HCT116 (cell line): ENCODE measurements around the gene DNLZ. TPM values are rescaled to one million over a fixed set of nuclear protein-coding genes. Genes with fewer than 3 reads are reported as not detected.
A peak's percentile ranks its signal among the peaks of the same experiment; 100 is the strongest.

Experiments
- ATAC-seq: fragments of 200-7000 bp; cut with Tn5 transposase; 2 replicates; pipeline ENCODE4 v1.9.1; 2020; ENCODE audit warnings: mild to moderate bottlenecking, moderate library complexity
- BruUV-seq: library from RNA; stranded (reverse); fragments of 400-500 nt; replicated peaks from 2 replicates; lab custom pipeline; 2021; lab: Mats Ljungman, UMichigan
- CTCF ChIA-PET: fragments of 300-600 bp; sonication (Branson Sonifier 250); formaldehyde crosslinking; loops from one replicate; lab custom pipeline; 2021; ENCODE audit warnings: antibody characterized with exemption; lab: Charles Lee
- POLR2A ChIA-PET: fragments of 300-600, 350-600 bp; sonication (Branson Sonifier 250); formaldehyde crosslinking; loops from one replicate; lab custom pipeline; 2021; ENCODE audit warnings: antibody characterized with exemption; lab: Charles Lee
- RAD21 ChIA-PET, 2 experiments: fragments of 300-600 bp; sonication (Branson Sonifier 250); formaldehyde crosslinking; loops; one replicate each; lab custom pipeline; 2023; ENCODE audit warnings: low total read pairs in 2 of 2; ENCODE audit not compliant: uncharacterized antibody in 2 of 2, unreplicated experiment in 2 of 2, low non-redundant PET in 1 of 2; lab: Charles Lee
- DNase-seq: peaks from one replicate; pipeline ENCODE4 v3.0.0-alpha.2; 2010; ENCODE audit warnings: low read depth, low spot score
- H2AFZ ChIP-seq: fragments of 200-600 bp; shearing (Covaris generic), sonication (generic); 2 replicates; pipeline ENCODE4 v1.6.1; 2017; ENCODE audit warnings: low read depth, mixed run types, mixed read lengths, antibody characterized with exemption, low read length; ENCODE audit not compliant: poor library complexity, severe bottlenecking
- H3K27ac ChIP-seq: 2 replicates; pipeline ENCODE4 v1.5.1; 2012; ENCODE audit warnings: low read depth, low read length
- H3K27me3 ChIP-seq: fragments of 200-600 bp; sonication (generic); 2 replicates; pipeline ENCODE4 v1.6.1; 2016; ENCODE audit warnings: mixed run types, low read length, mixed read lengths; ENCODE audit not compliant: insufficient read depth
- H3K36me3 ChIP-seq, 2 experiments: fragments of 200-500 bp in 1 of 2; fragments of 200-600 bp in 1 of 2; sonication (Bioruptor generic) in 1 of 2; sonication (generic) in 1 of 2; 2 replicates each; pipeline versions ENCODE4 v1.5.1 to v1.6.1; 2014 to 2016; ENCODE audit warnings: low read length in 2 of 2, inconsistent platforms in 1 of 2, mixed read lengths in 1 of 2, mixed run types in 1 of 2; ENCODE audit not compliant: insufficient read depth in 2 of 2, control insufficient read depth in 1 of 2
- H3K4me1 ChIP-seq, 2 experiments: fragments of 200-600 bp in 1 of 2; sonication (generic) in 1 of 2; 2 replicates each; pipeline versions ENCODE4 v1.5.1 to v1.6.1; 2012 to 2017; ENCODE audit warnings: low read length in 2 of 2, inconsistent platforms in 1 of 2, mild to moderate bottlenecking in 1 of 2, mixed read lengths in 1 of 2, mixed run types in 1 of 2, moderate library complexity in 1 of 2; ENCODE audit not compliant: insufficient read depth in 2 of 2, control insufficient read depth in 1 of 2
- H3K4me2 ChIP-seq: fragments of 200-600 bp; sonication (generic); 2 replicates; pipeline ENCODE4 v1.6.1; 2017; ENCODE audit warnings: mixed run types, low read length, mixed read lengths
- H3K4me3 ChIP-seq, 2 experiments: fragments of 200-600 bp in 1 of 2; sonication (generic) in 1 of 2; replicated peaks in 1 of 2; 2 replicates each; pipeline ENCODE4 v1.5.1; 2011 to 2016; ENCODE audit warnings: low read length in 2 of 2, control low read depth in 1 of 2, low read depth in 1 of 2, mild to moderate bottlenecking in 1 of 2, mixed read lengths in 1 of 2, mixed run types in 1 of 2
- H3K79me2 ChIP-seq: fragments of 200-600 bp; sonication (generic); 2 replicates; pipeline ENCODE4 v1.6.1; 2017; ENCODE audit warnings: mild to moderate bottlenecking, mixed run types, low read length, moderate library complexity, mixed read lengths; ENCODE audit not compliant: insufficient read depth
- H3K9ac ChIP-seq: fragments of 200-600 bp; sonication (generic); 2 replicates; pipeline ENCODE4 v1.6.1; 2016; ENCODE audit warnings: low read length, mixed read lengths
- H3K9me2 ChIP-seq: fragments of 200-600 bp; sonication (generic), shearing (Covaris generic); 2 replicates; pipeline ENCODE4 v1.6.1; 2017; ENCODE audit warnings: mixed run types, mild to moderate bottlenecking, moderate library complexity; ENCODE audit not compliant: insufficient read depth
- H3K9me3 ChIP-seq, 2 experiments: fragments of 200-500 bp in 1 of 2; fragments of 200-600 bp in 1 of 2; sonication (Bioruptor generic) in 1 of 2; sonication (generic) in 1 of 2; 2 replicates each; pipeline ENCODE4 v1.6.1; 2014 to 2017; ENCODE audit warnings: low read length in 2 of 2, mixed read lengths in 2 of 2, inconsistent platforms in 1 of 2, low read depth in 1 of 2, mild to moderate bottlenecking in 1 of 2, mixed run types in 1 of 2, moderate library complexity in 1 of 2; ENCODE audit not compliant: control insufficient read depth in 1 of 2, insufficient read depth in 1 of 2
- H4K20me1 ChIP-seq: fragments of 200-600 bp; sonication (generic), shearing (Covaris generic); 2 replicates; pipeline ENCODE4 v1.6.1; 2017; ENCODE audit warnings: mixed run types, mild to moderate bottlenecking, moderate library complexity; ENCODE audit not compliant: insufficient read depth
- CBX3 ChIP-seq: IDR thresholded peaks from 2 replicates; pipeline ENCODE4 v1.6.1; 2012; ENCODE audit warnings: low read depth
- CEBPB ChIP-seq: IDR thresholded peaks from 2 replicates; pipeline ENCODE4 v1.6.1; 2012; ENCODE audit warnings: low read depth
- EGR1 ChIP-seq: IDR thresholded peaks from 2 replicates; pipeline ENCODE4 v1.6.1; 2012; ENCODE audit warnings: low read depth
- EZH2 ChIP-seq: fragments of 200-600 bp; sonication (generic); IDR thresholded peaks from 2 replicates; pipeline ENCODE4 v1.6.1; 2017; ENCODE audit warnings: antibody characterized with exemption, mixed run types
- FOSL1 ChIP-seq: IDR thresholded peaks from 2 replicates; pipeline ENCODE4 v1.6.1; 2012; ENCODE audit warnings: low read depth
- JUND ChIP-seq: IDR thresholded peaks from 2 replicates; pipeline ENCODE4 v1.6.1; 2012
- POLR2A ChIP-seq: IDR thresholded peaks from 2 replicates; pipeline ENCODE4 v1.7.0; 2011; ENCODE audit warnings: borderline replicate concordance; ENCODE audit not compliant: insufficient read depth, insufficient read length; ENCODE audit errors: extremely low read depth
- POLR2AphosphoS5 ChIP-seq: IDR thresholded peaks from 2 replicates; pipeline ENCODE4 v1.6.1; 2011; ENCODE audit warnings: mild to moderate bottlenecking, low read depth, low read length, moderate library complexity
- RAD21 ChIP-seq: IDR thresholded peaks from 2 replicates; pipeline ENCODE4 v1.6.1; 2012; ENCODE audit warnings: low read depth, mild to moderate bottlenecking
- SIN3A ChIP-seq: IDR thresholded peaks from 2 replicates; pipeline ENCODE4 v1.6.1; 2012; ENCODE audit warnings: low read depth
- SP1 ChIP-seq: IDR thresholded peaks from 2 replicates; pipeline ENCODE4 v1.6.1; 2012; ENCODE audit warnings: low read depth
- ZNF274 ChIP-seq: fragments of 200-500 bp; sonication (Bioruptor generic); IDR thresholded peaks from 2 replicates; pipeline ENCODE4 v1.6.1; 2014; ENCODE audit warnings: mild to moderate bottlenecking, low read depth, low read length, inconsistent platforms
- intact Hi-C: fragments of 100-400 bp; cut with micrococcal nuclease; formaldehyde crosslinking; loops from 2 replicates; pipeline ENCODE4 v1.10.0; 2022
- total RNA-seq: library from RNA; stranded (reverse); gene quantifications from one replicate; pipeline ENCODE4 v1.2.1, GENCODE V29; 2021; ENCODE audit not compliant: unreplicated experiment
- TF ChIP-seq, protein P1 (sequence below): IDR thresholded peaks from 2 replicates; pipeline ENCODE4 v1.6.1; 2011; ENCODE audit warnings: mild to moderate bottlenecking, low read length, moderate library complexity; ENCODE audit not compliant: insufficient replicate concordance; ENCODE audit errors: extremely low read depth
- TF ChIP-seq, protein P2 (sequence below): IDR thresholded peaks from 2 replicates; pipeline ENCODE4 v1.6.1; 2012
- TF ChIP-seq, protein P3 (sequence below), 3 experiments: fragments of 200-600 bp in 1 of 3; sonication (generic) in 1 of 3; IDR thresholded peaks in 2 of 3; conservative IDR thresholded peaks in 1 of 3; 2 replicates each; pipeline ENCODE4 v1.5.1; 2012 to 2017; ENCODE audit warnings: low read depth in 2 of 3, low read length in 2 of 3, antibody characterized with exemption in 1 of 3, borderline replicate concordance in 1 of 3, control low read depth in 1 of 3, mild to moderate bottlenecking in 1 of 3, mixed read lengths in 1 of 3, mixed run types in 1 of 3, moderate library complexity in 1 of 3; ENCODE audit not compliant: insufficient read depth in 1 of 3

Gene DNLZ
- total RNA-seq, 1 experiment from 2014 or later = 21.9 TPM

- Histone ChIP-seq H3K4me1 (peaks cover 8 to 37% of the 10 kb centered on the region in 2 experiments; a peak in 3 of 4 replicates), H3K9me3 (no peaks in the 10 kb centered on the region), H3K36me3 (no peaks in the 10 kb centered on the region), H3K27me3 (no peaks in the 10 kb centered on the region), H3K79me2 (peaks cover 20% of the 10 kb centered on the region; the same call in 1 of the 2 replicates), H3K9ac (peak overlapping the region; percentile 75), H3K9me2 (no peaks in the 10 kb centered on the region), H4K20me1 (no peaks in the 10 kb centered on the region), H3K4me2 (peak overlapping the region; percentile 98), H3K27ac (peak overlapping the region; percentile 65; the same call in 1 of the 2 replicates), H2AFZ (no peak overlapping the region), H3K4me3 (peak overlapping the region; percentile 71 to 76)
- ChIA-PET POLR2A (no interaction called here), RAD21 (no interaction called here), CTCF (interaction anchor here (1.0 kb wide), 1 partner anchor 11 kb away, joined by 3 read pairs; no protein-coding TSS in a partner anchor)
- no peak for DNase-seq
- intact Hi-C loops = no loop called here
- TF ChIP-seq CBX3 (no peak), EGR1 (no peak)
- no TSS peak for BruUV-seq
- no peak for ATAC-seq
These were observed 34.9 kb downstream of the DNLZ start for GRCh38 chr9:136328622-136329041.

DNA sequence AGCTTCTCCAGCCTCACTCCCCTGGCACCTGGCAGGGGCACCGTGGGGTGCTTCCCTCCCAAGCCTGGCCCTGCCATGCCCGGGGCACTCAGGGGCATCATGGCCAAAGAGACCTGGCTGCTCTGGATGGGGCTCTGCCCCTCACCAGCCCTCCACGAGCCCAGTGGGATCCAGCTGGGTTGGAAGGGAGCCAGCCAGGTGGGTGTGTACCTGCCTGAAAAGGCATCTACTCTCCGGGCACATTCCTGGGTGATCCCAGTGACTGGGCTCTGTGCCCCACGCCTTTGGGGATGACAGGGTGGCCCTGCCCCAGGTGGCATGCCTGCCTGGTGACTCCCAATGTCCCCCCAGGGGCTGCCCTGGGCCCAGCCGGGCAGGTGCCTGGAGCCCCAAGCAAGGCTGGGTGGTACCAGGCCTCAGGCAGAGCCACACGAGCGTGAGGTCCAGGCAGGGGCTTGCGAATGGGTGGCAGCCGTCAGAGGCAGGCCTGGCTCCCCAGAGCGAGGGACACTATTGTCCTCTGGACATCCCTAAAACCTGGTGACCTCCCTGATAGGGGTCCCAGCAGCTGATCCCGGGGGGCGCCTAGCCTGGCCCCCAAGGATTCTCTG is 35.4 kb downstream of the DNLZ start:
- BruUV-seq = no TSS peak
- Histone ChIP-seq H3K9ac (peak overlapping the region; percentile 75), H3K9me2 (no peaks in the 10 kb centered on the region), H3K4me3 (peak overlapping the region; percentile 71 to 76), H3K27me3 (no peaks in the 10 kb centered on the region)
- no peak for DNase-seq
- TF ChIP-seq, protein P1, sequence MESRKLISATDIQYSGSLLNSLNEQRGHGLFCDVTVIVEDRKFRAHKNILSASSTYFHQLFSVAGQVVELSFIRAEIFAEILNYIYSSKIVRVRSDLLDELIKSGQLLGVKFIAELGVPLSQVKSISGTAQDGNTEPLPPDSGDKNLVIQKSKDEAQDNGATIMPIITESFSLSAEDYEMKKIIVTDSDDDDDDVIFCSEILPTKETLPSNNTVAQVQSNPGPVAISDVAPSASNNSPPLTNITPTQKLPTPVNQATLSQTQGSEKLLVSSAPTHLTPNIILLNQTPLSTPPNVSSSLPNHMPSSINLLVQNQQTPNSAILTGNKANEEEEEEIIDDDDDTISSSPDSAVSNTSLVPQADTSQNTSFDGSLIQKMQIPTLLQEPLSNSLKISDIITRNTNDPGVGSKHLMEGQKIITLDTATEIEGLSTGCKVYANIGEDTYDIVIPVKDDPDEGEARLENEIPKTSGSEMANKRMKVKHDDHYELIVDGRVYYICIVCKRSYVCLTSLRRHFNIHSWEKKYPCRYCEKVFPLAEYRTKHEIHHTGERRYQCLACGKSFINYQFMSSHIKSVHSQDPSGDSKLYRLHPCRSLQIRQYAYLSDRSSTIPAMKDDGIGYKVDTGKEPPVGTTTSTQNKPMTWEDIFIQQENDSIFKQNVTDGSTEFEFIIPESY = no peak
- TF ChIP-seq RAD21 = no peak
- TF ChIP-seq JUND = no peak
- TF ChIP-seq CEBPB = no peak
- TF ChIP-seq POLR2AphosphoS5 = no peak
- TF ChIP-seq EZH2 = no peak
- TF ChIP-seq ZNF274 = no peak
- no peak for TF ChIP-seq SP1
- TF ChIP-seq, protein P2, sequence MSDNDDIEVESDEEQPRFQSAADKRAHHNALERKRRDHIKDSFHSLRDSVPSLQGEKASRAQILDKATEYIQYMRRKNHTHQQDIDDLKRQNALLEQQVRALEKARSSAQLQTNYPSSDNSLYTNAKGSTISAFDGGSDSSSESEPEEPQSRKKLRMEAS = no peak
- TF ChIP-seq FOSL1 = no peak
- TF ChIP-seq POLR2A = no peak
- TF ChIP-seq, protein P3, sequence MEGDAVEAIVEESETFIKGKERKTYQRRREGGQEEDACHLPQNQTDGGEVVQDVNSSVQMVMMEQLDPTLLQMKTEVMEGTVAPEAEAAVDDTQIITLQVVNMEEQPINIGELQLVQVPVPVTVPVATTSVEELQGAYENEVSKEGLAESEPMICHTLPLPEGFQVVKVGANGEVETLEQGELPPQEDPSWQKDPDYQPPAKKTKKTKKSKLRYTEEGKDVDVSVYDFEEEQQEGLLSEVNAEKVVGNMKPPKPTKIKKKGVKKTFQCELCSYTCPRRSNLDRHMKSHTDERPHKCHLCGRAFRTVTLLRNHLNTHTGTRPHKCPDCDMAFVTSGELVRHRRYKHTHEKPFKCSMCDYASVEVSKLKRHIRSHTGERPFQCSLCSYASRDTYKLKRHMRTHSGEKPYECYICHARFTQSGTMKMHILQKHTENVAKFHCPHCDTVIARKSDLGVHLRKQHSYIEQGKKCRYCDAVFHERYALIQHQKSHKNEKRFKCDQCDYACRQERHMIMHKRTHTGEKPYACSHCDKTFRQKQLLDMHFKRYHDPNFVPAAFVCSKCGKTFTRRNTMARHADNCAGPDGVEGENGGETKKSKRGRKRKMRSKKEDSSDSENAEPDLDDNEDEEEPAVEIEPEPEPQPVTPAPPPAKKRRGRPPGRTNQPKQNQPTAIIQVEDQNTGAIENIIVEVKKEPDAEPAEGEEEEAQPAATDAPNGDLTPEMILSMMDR (IDR thresholded peaks at IDR 0.05 in 2 of 3, conservative IDR thresholded peaks at IDR 0.05 in 1 of 3; ENCODE audit: borderline replicate concordance in 1 of 3, insufficient read depth in 1 of 3, low read depth in 2 of 3, low read length in 2 of 3) = no peak
- TF ChIP-seq EGR1 = no peak
- no peak for TF ChIP-seq SIN3A
- TF ChIP-seq, all 23 proteins: peak for 0
- Histone ChIP-seq H3K9me3 (no peaks in the 10 kb centered on the region), H3K4me1 (peaks cover 8 to 42% of the 10 kb centered on the region in 2 experiments; a peak in 3 of 4 replicates), H3K4me2 (peak overlapping the region; percentile 98), H3K79me2 (peaks cover 20% of the 10 kb centered on the region; the same call in 1 of the 2 replicates), H3K36me3 (no peaks in the 10 kb centered on the region), H4K20me1 (no peaks in the 10 kb centered on the region), H3K27ac (peak overlapping the region; percentile 65), H2AFZ (no peak overlapping the region)
- RAD21 ChIA-PET = no interaction called here
- intact Hi-C loops = no loop called here
- CTCF ChIA-PET = no interaction called here
- POLR2A ChIA-PET = interaction anchor here (0.6 to 0.7 kb wide), 2 partner anchors 34 to 1651 kb away, joined by 3 read pairs; no protein-coding TSS in a partner anchor
- peak; percentile 51 for ATAC-seq
